Gastroesophageal sphincter (tissue), 4 donors: Measurements from ENCODE around the gene ADGRL1. TPM values are rescaled to one million over a fixed set of nuclear protein-coding genes. Genes with fewer than 3 reads are reported as not detected.
"Not testable (repeated sequence)": the region's sequence is repeated elsewhere in the genome, so short reads cannot be mapped to it uniquely, and the experiment has no call there.

ENCODE experiments used
- ATAC-seq: fragments of 150-250 bp; one replicate; pipeline ENCODE4 v1.9.1; 2016; ENCODE audit warnings: mild to moderate bottlenecking, moderate library complexity
- H3K27ac ChIP-seq, 4 donors: fragments of 200-600 bp; sonication (generic) in 3 of 4; 1 replicate in 3 of 4; 2 replicates in 1 of 4; pipeline ENCODE4 v1.5.1; 2016 to 2019
- H3K27me3 ChIP-seq: fragments of 200-600 bp; sonication (generic); one replicate; pipeline ENCODE4 v1.5.1; 2019
- H3K36me3 ChIP-seq, 2 donors: fragments of 200-600 bp; sonication (generic); one replicate each; pipeline ENCODE4 v1.5.1; 2019; ENCODE audit warnings: control low read depth in 1 of 2
- H3K4me1 ChIP-seq, 3 donors: fragments of 200-600 bp; sonication (generic); 1 replicate in 2 of 3; 2 replicates in 1 of 3; pipeline ENCODE4 v1.5.1; 2016 to 2019; ENCODE audit warnings: control low read depth in 2 of 3
- H3K4me3 ChIP-seq, 2 donors: fragments of 200-600 bp; sonication (generic); one replicate each; pipeline ENCODE4 v1.5.1; 2019; ENCODE audit warnings: mild to moderate bottlenecking in 1 of 2, moderate library complexity in 1 of 2
- H3K9me3 ChIP-seq, 3 donors: fragments of 200-600 bp; sonication (generic); one replicate each; pipeline ENCODE4 v1.5.1; 2017 to 2019; ENCODE audit warnings: control low read depth in 2 of 3
- CTCF ChIP-seq, 4 experiments: fragments of 200-600 bp in 2 of 4; fragments of 450-650 bp in 2 of 4; sonication (generic) in 1 of 4; IDR thresholded peaks; one replicate each; pipeline ENCODE4 v1.5.1; 2017 to 2019; ENCODE audit warnings: antibody characterized with exemption in 4 of 4, mild to moderate bottlenecking in 2 of 4, moderate library complexity in 2 of 4
- EP300 ChIP-seq: sonication (generic); formaldehyde crosslinking; IDR thresholded peaks from one replicate; pipeline ENCODE4 v1.6.1; 2017; ENCODE audit warnings: antibody characterized with exemption, mild to moderate bottlenecking
- POLR2A ChIP-seq, 2 donors: fragments of 450-650 bp; IDR thresholded peaks; one replicate each; pipeline ENCODE4 v1.6.1; 2017; ENCODE audit warnings: antibody characterized with exemption in 2 of 2, mild to moderate bottlenecking in 2 of 2, moderate library complexity in 1 of 2
- POLR2AphosphoS5 ChIP-seq: sonication (generic); formaldehyde crosslinking; IDR thresholded peaks from one replicate; pipeline ENCODE4 v1.6.1; 2017; ENCODE audit warnings: antibody characterized with exemption
- WGBS, 2 donors: methylation state at CpG; one replicate each; pipeline ENCODE4 v1.1.5; 2018; ENCODE audit warnings: low coverage in 1 of 2; 5-methylcytosine and 5-hydroxymethylcytosine counted together
- total RNA-seq, 4 donors: library from RNA; depleted of rRNA; stranded (reverse); fragments of >200 nt; gene quantifications; one replicate each; pipeline ENCODE4 v1.1.0, GENCODE V29; 2016

The ADGRL1 gene
- total RNA-seq: 10 to 100 TPM; 13.3 to 47.9 (median 21.1) TPM

- H3K4me3 ChIP-seq: peak within 1 kb of the TSS; percentile 74 to 85
- H3K27ac ChIP-seq: peak within 1 kb of the TSS; percentile 1 to 88 (median 84)
- not testable (repeated sequence) for ATAC-seq, H3K9me3 ChIP-seq, H3K36me3 ChIP-seq
- peaks cover 11% of the 10 kb centered on the region for H3K27me3 ChIP-seq
- H3K4me1 ChIP-seq: peaks cover 0 to 69% (median 12%) of the 10 kb centered on the region in 3 donors
- no CpG with 5 or more reads among the region's 96 CpGs for WGBS, 2 donors
These were observed at the start of gene ADGRL1 for GRCh38 chr19:14205452-14206287. Gene ADGRL1 (minus strand): TSS chr19:14206169. CDS start chr19:14183602, 22,567 bp downstream.

GRCh38 chr19:14255316-14255715 lies 49.3 kb upstream of the ADGRL1 start:
- WGBS, 2 donors: no CpG with 5 or more reads among the region's 1 CpG
- not testable (repeated sequence) for H3K4me3 ChIP-seq, H3K36me3 ChIP-seq, ATAC-seq, H3K27me3 ChIP-seq, H3K9me3 ChIP-seq, H3K4me1 ChIP-seq, H3K27ac ChIP-seq

GRCh38 chr19:14253822-14254599 lies 48.0 kb upstream of the ADGRL1 start:
- ATAC-seq, H3K36me3 ChIP-seq, H3K4me3 ChIP-seq, H3K27ac ChIP-seq, H3K4me1 ChIP-seq, H3K27me3 ChIP-seq, H3K9me3 ChIP-seq: not testable (repeated sequence)
- WGBS, 2 donors: 21 to 44% methylated on average over 3 to 4 of the region's 19 CpGs

- WGBS, 2 donors: 100% methylated on average over 2 of the region's 2 CpGs
- not testable (repeated sequence) for H3K36me3 ChIP-seq, ATAC-seq, H3K9me3 ChIP-seq, H3K4me3 ChIP-seq, H3K27me3 ChIP-seq, H3K27ac ChIP-seq
- H3K4me1 ChIP-seq: peaks cover 0 to 25% (median 0%) of the 10 kb centered on the region in 3 donors
These were observed 46.2 kb upstream of the ADGRL1 start for GRCh38 chr19:14252136-14252535.

- no peaks in the 10 kb centered on the region for H3K36me3 ChIP-seq
- 69 to 85% methylated on average over 4 to 5 of the region's 5 CpGs for WGBS, 2 donors
- TF ChIP-seq POLR2AphosphoS5 (no peak), POLR2A (IDR thresholded peaks at IDR 0.05) (no peak), CTCF (IDR thresholded peaks at IDR 0.05) (no peak), EP300 (no peak)
- no peak overlapping the region for H3K4me3 ChIP-seq
- no peak overlapping the region for H3K27ac ChIP-seq
- H3K27me3 ChIP-seq: no peaks in the 10 kb centered on the region
- H3K4me1 ChIP-seq: peaks cover 0 to 25% (median 0%) of the 10 kb centered on the region in 3 donors
- H3K9me3 ChIP-seq: no peaks in the 10 kb centered on the region
- no peak for ATAC-seq
These were observed 44.9 kb upstream of the ADGRL1 start for GRCh38 chr19:14250870-14251269.

GRCh38 chr19:14250315-14250714 lies 44.3 kb upstream of the ADGRL1 start:
- H3K27me3 ChIP-seq, H3K36me3 ChIP-seq, H3K27ac ChIP-seq, H3K4me3 ChIP-seq, H3K9me3 ChIP-seq, ATAC-seq: not testable (repeated sequence)
- WGBS, 2 donors: 88 to 92% methylated on average over 5 to 10 of the region's 10 CpGs
- H3K4me1 ChIP-seq: peaks cover 0 to 25% (median 0%) of the 10 kb centered on the region in 3 donors

- not testable (repeated sequence) for H3K9me3 ChIP-seq, H3K36me3 ChIP-seq, ATAC-seq, H3K27me3 ChIP-seq, H3K4me3 ChIP-seq, H3K27ac ChIP-seq
- peaks cover 0 to 25% (median 0%) of the 10 kb centered on the region in 3 donors for H3K4me1 ChIP-seq
- WGBS, 2 donors: 65 to 67% methylated on average over 1 to 2 of the region's 2 CpGs
These were observed 43.9 kb upstream of the ADGRL1 start for GRCh38 chr19:14249891-14250290.

- Histone ChIP-seq H3K4me1 (peaks cover 0 to 25% (median 0%) of the 10 kb centered on the region in 3 donors), H3K4me3 (peak overlapping the region; percentile 45 to 68), H3K27ac (peak overlapping the region in 3 of 4 donors; percentile 32 to 81 (median 51))
- not testable (repeated sequence) for H3K27me3 ChIP-seq, H3K36me3 ChIP-seq, H3K9me3 ChIP-seq
- 0% methylated on average over 4 of the region's 39 CpGs; no CpG with 5 or more reads in 1 of the 2 donors for WGBS, 2 donors
- peak; percentile 36 for ATAC-seq
These were observed 43.2 kb upstream of the ADGRL1 start for GRCh38 chr19:14249012-14249754.
